H1 (cell line): Measurements from ENCODE around the gene PFKP. TPM values are rescaled to one million over a fixed set of nuclear protein-coding genes. Genes with fewer than 3 reads are reported as not detected.

ENCODE experiments used
- CTCF ChIA-PET: fragments of 300-600 bp; sonication (Branson Sonifier 250); formaldehyde crosslinking; loops from one replicate; lab custom pipeline; 2021; ENCODE audit not compliant: partially characterized antibody; lab: Charles Lee
- POLR2A ChIA-PET: fragments of 300-600 bp; sonication (Branson Sonifier 250); formaldehyde crosslinking; loops from one replicate; lab custom pipeline; 2021; ENCODE audit warnings: inconsistent platforms; ENCODE audit not compliant: partially characterized antibody; lab: Charles Lee
- DNase-seq, 2 experiments: peaks; one replicate each; pipeline versions ENCODE4 v3.0.0 to v3.0.0-alpha.2; 2010 to 2022; ENCODE audit warnings: low spot score in 2 of 2, low read depth in 1 of 2, mixed read lengths in 1 of 2
- FAIRE-seq: peaks from 2 replicates; lab custom pipeline; 2011; peaks lifted over from hg19 to GRCh38; lab: Jason Lieb, UNC
- H2AFZ ChIP-seq: 2 replicates; pipeline ENCODE4 v1.8.1; 2012; ENCODE audit warnings: low read length, inconsistent platforms
- H2AK5ac ChIP-seq: 2 replicates; pipeline ENCODE4 v1.6.1; 2013; ENCODE audit warnings: low read depth, low read length
- H2BK120ac ChIP-seq: replicated peaks from 2 replicates; pipeline ENCODE3; 2013; ENCODE audit warnings: low read depth, low read length, inconsistent platforms
- H2BK12ac ChIP-seq: 2 replicates; pipeline ENCODE4 v1.6.1; 2013; ENCODE audit warnings: low read depth, low read length
- H2BK15ac ChIP-seq: 2 replicates; pipeline ENCODE4 v1.6.1; 2013; ENCODE audit warnings: low read length
- H2BK20ac ChIP-seq: 2 replicates; pipeline ENCODE4 v1.6.1; 2013; ENCODE audit warnings: low read length
- H2BK5ac ChIP-seq: 2 replicates; pipeline ENCODE4 v1.6.1; 2013; ENCODE audit warnings: low read depth, low read length
- H3K14ac ChIP-seq: 2 replicates; pipeline ENCODE4 v1.6.1; 2013; ENCODE audit warnings: inconsistent platforms; ENCODE audit not compliant: insufficient read length
- H3K18ac ChIP-seq: 2 replicates; pipeline ENCODE4 v1.6.1; 2013; ENCODE audit warnings: low read length; ENCODE audit errors: extremely low read depth
- H3K23ac ChIP-seq: 2 replicates; pipeline ENCODE4 v1.6.1; 2013; ENCODE audit warnings: inconsistent platforms; ENCODE audit not compliant: insufficient read length
- H3K23me2 ChIP-seq: 2 replicates; pipeline ENCODE4 v1.6.1; 2013; ENCODE audit warnings: low read depth, low read length
- H3K27ac ChIP-seq: 2 replicates; pipeline ENCODE4 v1.6.1; 2011; ENCODE audit warnings: low read depth, low read length, inconsistent platforms
- H3K27me3 ChIP-seq, 4 experiments: replicated peaks in 1 of 4; 1 replicate in 1 of 4; 2 replicates in 3 of 4; pipeline versions ENCODE4 v1.6.1 to v1.8.1; 2011 to 2013; ENCODE audit warnings: low read length in 3 of 4, mild to moderate bottlenecking in 3 of 4, inconsistent platforms in 2 of 4, mixed read lengths in 2 of 4, moderate library complexity in 1 of 4; ENCODE audit not compliant: control insufficient read depth in 3 of 4, insufficient read depth in 3 of 4; ENCODE audit errors: extremely low read depth in 1 of 4
- H3K36me3 ChIP-seq, 4 experiments: 2 replicates each; pipeline versions ENCODE4 v1.6.1 to v1.8.1; 2011 to 2013; ENCODE audit warnings: mild to moderate bottlenecking in 4 of 4, low read length in 3 of 4, moderate library complexity in 2 of 4, control low read depth in 1 of 4, inconsistent platforms in 1 of 4; ENCODE audit not compliant: insufficient read depth in 4 of 4, control insufficient read depth in 2 of 4
- H3K4ac ChIP-seq: replicated peaks from 2 replicates; pipeline ENCODE3; 2013; ENCODE audit warnings: low read length, low read depth, mixed read lengths, inconsistent platforms; ENCODE audit not compliant: insufficient read length
- H3K4me1 ChIP-seq, 4 experiments: replicated peaks in 1 of 4; 1 replicate in 1 of 4; 2 replicates in 3 of 4; pipeline versions ENCODE4 v1.6.1 to v1.8.1; 2011 to 2013; ENCODE audit warnings: low read length in 3 of 4, inconsistent platforms in 2 of 4, mixed read lengths in 1 of 4; ENCODE audit not compliant: insufficient read depth in 4 of 4, control insufficient read depth in 3 of 4
- H3K4me2 ChIP-seq, 2 experiments: 2 replicates each; pipeline versions ENCODE4 v1.6.1 to v1.8.1; 2011 to 2013; ENCODE audit warnings: low read depth in 2 of 2, low read length in 2 of 2, control low read depth in 1 of 2, inconsistent platforms in 1 of 2, mild to moderate bottlenecking in 1 of 2; ENCODE audit not compliant: insufficient read depth in 1 of 2
- H3K4me3 ChIP-seq, 4 experiments: fragments of 200-600, 300-600 bp in 1 of 4; sonication (generic), shearing (Covaris generic), sonication (Bioruptor Twin) in 1 of 4; 2 replicates each; pipeline versions ENCODE4 v1.5.1 to v1.8.1; 2011 to 2016; ENCODE audit warnings: low read length in 4 of 4, low read depth in 3 of 4, control low read depth in 2 of 4, inconsistent platforms in 2 of 4, mild to moderate bottlenecking in 2 of 4, mixed read lengths in 1 of 4, moderate library complexity in 1 of 4; ENCODE audit not compliant: insufficient read depth in 2 of 4; ENCODE audit errors: extremely low read depth in 1 of 4
- H3K56ac ChIP-seq: replicated peaks from 2 replicates; pipeline ENCODE3; 2013; ENCODE audit warnings: low read depth, mild to moderate bottlenecking, mixed read lengths, low read length, inconsistent platforms; ENCODE audit not compliant: insufficient read length
- H3K79me1 ChIP-seq: 2 replicates; pipeline ENCODE4 v1.6.1; 2013; ENCODE audit warnings: low read depth, low read length, control low read depth
- H3K79me2 ChIP-seq, 2 experiments: 2 replicates each; pipeline versions ENCODE4 v1.6.1 to v1.8.1; 2012 to 2013; ENCODE audit warnings: low read length in 2 of 2, mild to moderate bottlenecking in 2 of 2, inconsistent platforms in 1 of 2; ENCODE audit not compliant: insufficient read depth in 2 of 2, control insufficient read depth in 1 of 2
- H3K9ac ChIP-seq, 4 experiments: replicated peaks in 1 of 4; 1 replicate in 1 of 4; 2 replicates in 3 of 4; pipeline versions ENCODE4 v1.6.1 to v1.8.1; 2011 to 2013; ENCODE audit warnings: low read depth in 3 of 4, low read length in 3 of 4, control low read depth in 2 of 4, mild to moderate bottlenecking in 2 of 4, moderate library complexity in 2 of 4, inconsistent platforms in 1 of 4; ENCODE audit errors: extremely low read depth in 1 of 4
- H3K9me3 ChIP-seq, 2 experiments: 2 replicates each; pipeline versions ENCODE4 v1.6.1 to v1.8.1; 2012 to 2013; ENCODE audit warnings: mild to moderate bottlenecking in 2 of 2, moderate library complexity in 2 of 2, control low read depth in 1 of 2, inconsistent platforms in 1 of 2, low read depth in 1 of 2, low read length in 1 of 2, mixed read lengths in 1 of 2; ENCODE audit not compliant: insufficient read depth in 2 of 2
- H4K20me1 ChIP-seq, 2 experiments: replicated peaks in 1 of 2; 2 replicates each; pipeline versions ENCODE3 to v1.8.1; 2011 to 2013; ENCODE audit warnings: inconsistent platforms in 2 of 2, low read length in 2 of 2, mild to moderate bottlenecking in 1 of 2; ENCODE audit not compliant: insufficient read depth in 2 of 2, control insufficient read depth in 1 of 2
- H4K5ac ChIP-seq: 2 replicates; pipeline ENCODE4 v1.6.1; 2013; ENCODE audit warnings: low read length, low read depth, mixed read lengths, inconsistent platforms; ENCODE audit not compliant: insufficient read length
- H4K8ac ChIP-seq: 2 replicates; pipeline ENCODE4 v1.8.0; 2013; ENCODE audit warnings: mild to moderate bottlenecking, moderate library complexity, low read length, inconsistent platforms; ENCODE audit not compliant: insufficient read depth; ENCODE audit errors: extremely low read depth
- H4K91ac ChIP-seq: replicated peaks from 2 replicates; pipeline ENCODE3; 2013; ENCODE audit warnings: low read length, mixed read lengths, inconsistent platforms; ENCODE audit not compliant: insufficient read length
- EP300 ChIP-seq, 2 experiments: IDR thresholded peaks; 1 replicate in 1 of 2; 2 replicates in 1 of 2; pipeline ENCODE4 v1.6.1; 2011 to 2012; ENCODE audit warnings: low read depth in 2 of 2, low read length in 2 of 2, mild to moderate bottlenecking in 2 of 2, borderline replicate concordance in 1 of 2, inconsistent platforms in 1 of 2, moderate library complexity in 1 of 2
- GABPA ChIP-seq: IDR thresholded peaks from 2 replicates; pipeline ENCODE4 v1.6.1; 2011; ENCODE audit warnings: mild to moderate bottlenecking, low read length, moderate library complexity, borderline replicate concordance; ENCODE audit not compliant: insufficient read depth
- PHF8 ChIP-seq: fragments of 200-600 bp; sonication (generic); conservative IDR thresholded peaks from 2 replicates; pipeline ENCODE4 v1.7.1; 2012; ENCODE audit warnings: low read depth, mild to moderate bottlenecking, inconsistent platforms, low read length, moderate library complexity
- SIX5 ChIP-seq: IDR thresholded peaks from 2 replicates; pipeline ENCODE4 v1.6.1; 2011; ENCODE audit warnings: mild to moderate bottlenecking, low read depth, low read length
- TCF12 ChIP-seq: IDR thresholded peaks from 2 replicates; pipeline ENCODE4 v1.6.1; 2011; ENCODE audit warnings: low read depth, mild to moderate bottlenecking, low read length
- ZNF274 ChIP-seq: IDR thresholded peaks from 2 replicates; pipeline ENCODE4 v1.7.0; 2012; ENCODE audit warnings: low read length, borderline replicate concordance; ENCODE audit errors: extremely low read depth
- WGBS, 2 experiments: shearing (Covaris generic) in 1 of 2; methylation state at CpG; one replicate each; pipeline versions ENCODE4 v1.1.6 to v1.1.7; 2013 to 2015; ENCODE audit warnings: low lambda C conversion rate in 2 of 2, mixed read lengths in 2 of 2, inconsistent platforms in 1 of 2, low coverage in 1 of 2, missing lambda C conversion rate in 1 of 2; ENCODE audit not compliant: insufficient replicate concordance in 2 of 2, insufficient coverage in 1 of 2, insufficient read length in 1 of 2; ENCODE audit errors: extremely low coverage in 1 of 2, missing lambda C conversion rate in 1 of 2; 5-methylcytosine and 5-hydroxymethylcytosine counted together
- polyA plus RNA-seq, 7 experiments: library from polyadenylated mRNA; depleted of rRNA in 3 of 7; stranded (reverse) in 5 of 7; unstranded in 2 of 7; fragments of >200 nt in 5 of 7; fragments of 200-250 nt in 2 of 7; gene quantifications; 1 replicate in 5 of 7; 2 replicates in 1 of 7; 4 replicates in 1 of 7; pipeline versions ENCODE4 v1.2.1 to v1.2.3, GENCODE V29; 2011 to 2013; ENCODE audit warnings: missing spikeins in 2 of 7, mixed read lengths in 2 of 7
- total RNA-seq: library from RNA; stranded (reverse); fragmentation: NEBNext Ultra II Directional; extraction: Animal tissue kit (Norgen Biotek cat#: 25700); gene quantifications from 2 replicates; pipeline ENCODE4 v1.2.1, GENCODE V29; 2021
- TF ChIP-seq, protein P1 (sequence below), 3 experiments: IDR thresholded peaks; 1 replicate in 2 of 3; 2 replicates in 1 of 3; pipeline versions ENCODE4 v1.5.1 to v1.6.1; 2011; ENCODE audit warnings: low read length in 3 of 3, mild to moderate bottlenecking in 3 of 3, inconsistent platforms in 2 of 3, low read depth in 1 of 3, moderate library complexity in 1 of 3; ENCODE audit not compliant: insufficient read depth in 1 of 3; ENCODE audit errors: control extremely low read depth in 1 of 3
- TF ChIP-seq, protein P2 (sequence below): IDR thresholded peaks from 2 replicates; pipeline ENCODE4 v1.6.1; 2012; ENCODE audit warnings: low read length, inconsistent platforms

PFKP gene
- total and polyA plus RNA-seq, 2 of the 8 experiments (the other 6 are each of a cell fraction or from before 2014, with no cell fraction given), result 51.2 to 128 TPM

- Histone ChIP-seq H4K20me1 (peaks cover 5 to 6% of the 10 kb centered on the region in 2 experiments), H3K27ac (no peak overlapping the region), H3K79me2 (no peaks in the 10 kb centered on the region), H3K23me2 (no peaks in the 10 kb centered on the region), H4K91ac (no peak overlapping the region), H3K23ac (no peak overlapping the region), H2BK15ac (no peak overlapping the region), H3K18ac (no peak overlapping the region), H2AK5ac (no peak overlapping the region), H3K56ac (no peak overlapping the region), H3K27me3 (no peaks in the 10 kb centered on the region), H2BK12ac (no peak overlapping the region), H2AFZ (no peak overlapping the region), H3K4me1 (no peaks in the 10 kb centered on the region), H3K36me3 (peaks cover 6 to 70% (median 42%) of the 10 kb centered on the region in 4 experiments; a peak in 7 of 8 replicates), H3K79me1 (no peaks in the 10 kb centered on the region; the same call in 1 of the 2 replicates), H2BK5ac (no peak overlapping the region), H3K4me3 (no peak overlapping the region), H2BK20ac (no peak overlapping the region), H4K8ac (no peak overlapping the region), H3K9ac (no peak overlapping the region), H3K4me2 (no peak overlapping the region), H3K4ac (no peak overlapping the region), H2BK120ac (no peak overlapping the region), H3K14ac (no peak overlapping the region), H4K5ac (no peak overlapping the region), H3K9me3 (no peaks in the 10 kb centered on the region; a peak in 1 of 4 replicates)
- POLR2A ChIA-PET, result interaction anchor here (1.0 kb wide), 1 partner anchor 12 kb away, joined by 3 read pairs; no protein-coding TSS in a partner anchor
- 90% methylated on average over 24 of the region's 25 CpGs; no CpG with 5 or more reads in 1 of the 2 experiments for WGBS, 2 experiments
- DNase-seq (no peak), FAIRE-seq (no peak)
- CTCF ChIA-PET, result no interaction called here
- TF ChIP-seq ZNF274 (no peak), GABPA (no peak), TCF12 (no peak), EP300 (IDR thresholded peaks at IDR 0.05; ENCODE audit: borderline replicate concordance in 1 of 2, low read depth in 2 of 2, low read length in 2 of 2) (no peak), PHF8 (no peak), SIX5 (no peak)
- TF ChIP-seq, protein P1, sequence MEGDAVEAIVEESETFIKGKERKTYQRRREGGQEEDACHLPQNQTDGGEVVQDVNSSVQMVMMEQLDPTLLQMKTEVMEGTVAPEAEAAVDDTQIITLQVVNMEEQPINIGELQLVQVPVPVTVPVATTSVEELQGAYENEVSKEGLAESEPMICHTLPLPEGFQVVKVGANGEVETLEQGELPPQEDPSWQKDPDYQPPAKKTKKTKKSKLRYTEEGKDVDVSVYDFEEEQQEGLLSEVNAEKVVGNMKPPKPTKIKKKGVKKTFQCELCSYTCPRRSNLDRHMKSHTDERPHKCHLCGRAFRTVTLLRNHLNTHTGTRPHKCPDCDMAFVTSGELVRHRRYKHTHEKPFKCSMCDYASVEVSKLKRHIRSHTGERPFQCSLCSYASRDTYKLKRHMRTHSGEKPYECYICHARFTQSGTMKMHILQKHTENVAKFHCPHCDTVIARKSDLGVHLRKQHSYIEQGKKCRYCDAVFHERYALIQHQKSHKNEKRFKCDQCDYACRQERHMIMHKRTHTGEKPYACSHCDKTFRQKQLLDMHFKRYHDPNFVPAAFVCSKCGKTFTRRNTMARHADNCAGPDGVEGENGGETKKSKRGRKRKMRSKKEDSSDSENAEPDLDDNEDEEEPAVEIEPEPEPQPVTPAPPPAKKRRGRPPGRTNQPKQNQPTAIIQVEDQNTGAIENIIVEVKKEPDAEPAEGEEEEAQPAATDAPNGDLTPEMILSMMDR (IDR thresholded peaks at IDR 0.05; ENCODE audit: control extremely low read depth in 1 of 3, insufficient read depth in 1 of 3, low read depth in 1 of 3, low read length in 3 of 3), result no peak
- TF ChIP-seq, protein P2, sequence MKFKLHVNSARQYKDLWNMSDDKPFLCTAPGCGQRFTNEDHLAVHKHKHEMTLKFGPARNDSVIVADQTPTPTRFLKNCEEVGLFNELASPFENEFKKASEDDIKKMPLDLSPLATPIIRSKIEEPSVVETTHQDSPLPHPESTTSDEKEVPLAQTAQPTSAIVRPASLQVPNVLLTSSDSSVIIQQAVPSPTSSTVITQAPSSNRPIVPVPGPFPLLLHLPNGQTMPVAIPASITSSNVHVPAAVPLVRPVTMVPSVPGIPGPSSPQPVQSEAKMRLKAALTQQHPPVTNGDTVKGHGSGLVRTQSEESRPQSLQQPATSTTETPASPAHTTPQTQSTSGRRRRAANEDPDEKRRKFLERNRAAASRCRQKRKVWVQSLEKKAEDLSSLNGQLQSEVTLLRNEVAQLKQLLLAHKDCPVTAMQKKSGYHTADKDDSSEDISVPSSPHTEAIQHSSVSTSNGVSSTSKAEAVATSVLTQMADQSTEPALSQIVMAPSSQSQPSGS, result no peak
These were observed 59.5 kb downstream of the PFKP start for GRCh38 chr10:3126741-3127346.
